Activated CD4-positive, alpha-beta T cell treated with anti-CD3 and anti-CD28 coated beads for 1 hour (primary cell): ENCODE measurements around the gene GLYR1.

Experiments used
- DNase-seq: peaks from one replicate; pipeline ENCODE4 v3.0.0-alpha.2; 2020

Gene GLYR1

GRCh38 chr16:4879049-4879448 lies 32.0 kb upstream of the GLYR1 start:
- no peak for DNase-seq

DNA sequence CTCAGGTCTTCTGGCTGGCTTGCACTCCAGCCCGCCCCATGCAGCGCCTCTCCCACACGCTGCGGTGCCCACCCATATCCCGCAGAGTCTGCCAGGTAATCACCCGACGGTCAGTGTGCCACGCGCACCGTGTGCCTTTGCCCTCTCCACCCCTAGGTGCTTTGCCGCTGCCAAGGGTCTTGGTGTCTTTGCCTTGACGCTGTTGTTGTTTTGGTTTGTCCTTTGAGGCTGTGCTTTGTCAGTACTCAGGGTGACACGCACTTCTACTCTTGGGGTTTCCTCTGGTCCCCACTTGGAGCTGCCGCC lies 30.2 kb upstream of the GLYR1 start:
- DNase-seq: no peak

DNA sequence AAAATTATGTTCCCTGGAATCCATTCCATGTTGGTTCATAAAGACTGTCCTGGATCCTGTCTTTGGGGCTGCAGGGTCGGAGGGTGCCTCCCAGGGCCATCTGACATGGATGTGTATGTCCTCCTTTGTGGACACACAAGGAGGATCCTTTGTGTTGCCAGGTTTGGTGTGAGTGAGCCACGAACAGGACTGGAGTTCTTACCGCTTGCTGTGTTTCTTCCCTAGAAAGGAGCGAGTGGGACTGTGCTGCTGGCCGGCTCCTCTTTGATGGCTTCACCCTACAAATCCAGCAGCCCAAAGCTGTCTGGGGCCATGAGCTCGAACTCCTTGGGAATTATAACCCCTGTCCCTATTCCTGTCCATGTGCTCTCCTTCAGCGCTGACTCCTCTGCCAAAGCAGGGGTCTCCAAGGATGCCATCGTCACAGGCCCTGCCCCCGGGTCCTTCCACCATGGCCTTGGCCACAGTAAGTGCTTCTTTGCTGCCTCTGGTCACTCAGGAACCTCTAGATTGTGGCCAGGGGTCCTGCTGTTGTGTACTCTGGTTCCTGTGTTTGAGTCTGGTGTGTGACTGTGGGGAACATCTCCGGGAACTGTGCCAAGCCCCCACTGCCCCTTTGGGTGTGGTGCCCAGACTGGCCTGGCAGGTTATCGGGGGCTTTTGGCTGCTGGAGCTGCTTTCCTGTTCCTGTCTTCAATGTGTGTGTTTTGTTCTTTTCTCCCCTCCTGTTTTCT lies 29.7 kb upstream of the GLYR1 start:
- DNase-seq: no peak

- DNase-seq: no peak
Measured at GRCh38 chr16:4874666-4875065, 27.6 kb upstream of the GLYR1 start.

DNA sequence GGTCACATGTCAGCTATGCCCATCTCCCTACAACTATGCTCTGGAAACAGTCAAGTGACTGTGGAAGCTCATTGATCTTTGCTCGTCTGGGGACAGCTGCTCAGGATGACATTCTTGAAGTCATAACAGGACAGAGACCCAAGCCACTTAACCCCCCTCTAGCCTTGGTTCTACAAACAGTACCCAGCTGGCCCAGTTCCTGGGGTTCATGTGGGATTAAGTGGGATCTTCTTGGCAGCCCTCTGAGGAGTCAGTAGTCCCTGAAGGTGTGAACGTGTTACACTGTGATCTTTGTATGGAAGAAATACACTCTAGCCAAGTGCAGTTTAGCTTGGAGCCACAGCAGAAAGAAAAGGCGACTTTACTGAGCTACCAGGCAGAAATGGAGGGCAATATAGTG lies 26.0 kb upstream of the GLYR1 start:
- DNase-seq: no peak

- DNase-seq: no peak
Measured at GRCh38 chr16:4871071-4871470, 24.0 kb upstream of the GLYR1 start.

DNA sequence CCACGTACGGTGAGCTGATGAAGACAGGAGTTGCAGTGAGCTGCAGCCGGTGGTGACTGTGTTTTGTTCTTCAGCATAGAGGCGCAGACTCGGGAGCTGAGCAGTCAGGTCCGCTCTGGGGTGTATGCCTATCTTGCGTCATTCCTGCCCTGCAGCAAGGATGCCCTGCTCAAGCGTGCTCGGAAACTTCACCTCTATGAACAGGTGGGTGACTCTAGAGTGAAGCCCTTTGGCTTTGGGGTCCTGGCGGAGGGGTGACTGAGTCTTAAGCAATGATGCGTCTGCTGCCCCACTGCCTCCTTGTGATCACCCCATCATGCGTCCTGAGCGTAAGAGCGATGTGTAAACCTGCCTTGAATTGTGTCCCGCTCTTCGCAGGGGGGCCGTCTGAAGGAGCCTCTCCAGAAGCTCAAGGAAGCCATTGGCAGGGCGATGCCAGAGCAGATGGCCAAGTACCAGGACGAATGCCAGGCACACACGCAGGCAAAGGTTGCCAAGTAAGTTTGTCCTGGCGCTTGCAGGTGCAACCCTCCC lies 23.1 kb upstream of the GLYR1 start:
- no peak for DNase-seq

DNA sequence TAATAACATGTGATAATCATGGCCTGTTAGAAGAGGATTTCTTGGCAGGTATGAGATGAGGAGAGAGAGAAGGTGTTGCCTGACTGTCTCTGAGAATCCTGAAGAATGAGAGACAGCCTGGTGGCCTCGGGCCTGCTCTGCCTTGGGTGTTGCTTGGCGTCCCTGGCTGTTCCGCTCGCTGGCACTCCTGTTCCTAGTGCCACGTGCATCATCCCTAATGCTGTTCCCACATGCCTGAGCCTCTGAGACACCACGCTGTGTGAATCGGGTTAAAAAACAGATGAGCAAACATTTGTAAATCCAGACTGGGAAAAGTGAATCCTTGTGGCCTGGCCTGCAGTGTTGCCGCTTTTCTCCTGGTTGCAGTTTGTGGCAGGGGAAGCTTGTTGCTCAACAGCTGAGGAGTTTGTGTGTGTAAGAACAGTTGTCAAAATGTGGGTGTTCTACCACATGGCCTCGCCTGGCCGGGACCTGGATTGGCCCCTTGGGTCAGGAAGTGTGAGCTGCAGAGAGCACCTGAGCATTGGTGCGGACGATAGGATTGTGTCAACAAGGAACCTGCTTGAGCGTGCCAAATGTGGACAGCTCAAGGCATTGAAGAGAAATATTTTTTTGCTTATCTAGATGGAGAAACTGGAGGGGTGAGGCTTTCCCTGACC lies 22.2 kb upstream of the GLYR1 start:
- DNase-seq: no peak

DNA sequence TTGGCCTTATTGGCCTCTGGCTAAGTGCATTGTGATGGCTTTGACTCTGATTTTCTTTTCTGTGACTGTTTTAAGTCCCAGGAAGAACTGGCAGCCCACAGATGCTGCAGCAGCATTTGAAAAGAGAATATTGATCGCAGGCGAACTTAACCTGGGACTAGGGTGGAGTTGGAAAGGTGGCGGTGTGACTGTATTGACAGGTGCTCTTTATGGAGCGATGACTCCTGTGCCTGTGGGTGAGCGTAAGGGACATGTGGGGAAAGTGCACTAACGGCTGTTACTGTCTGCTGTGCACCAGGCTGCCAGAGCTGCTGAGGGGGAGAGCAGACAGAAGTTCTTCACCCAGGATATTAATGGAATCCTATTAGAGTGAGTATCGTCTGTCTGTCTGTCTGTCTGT lies 21.4 kb upstream of the GLYR1 start:
- no peak for DNase-seq

DNA sequence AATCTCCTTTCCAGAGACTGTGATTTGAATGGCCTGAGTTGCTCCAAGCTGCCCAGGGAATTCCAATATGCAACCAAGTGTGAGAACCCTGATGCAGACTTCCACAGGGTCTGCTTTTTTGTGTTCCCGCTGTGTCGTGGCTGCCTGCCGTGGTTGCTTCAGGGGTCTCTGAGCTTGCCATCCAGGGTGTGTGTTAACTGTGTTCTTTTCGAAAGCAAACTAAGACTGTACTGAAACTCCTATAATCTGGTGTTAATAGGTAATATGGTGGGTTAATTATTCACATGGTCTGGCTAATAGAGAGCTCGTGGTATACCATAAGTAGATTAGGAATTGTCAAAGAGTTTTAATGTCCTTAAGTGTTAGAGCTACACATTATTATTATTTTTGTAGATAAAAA lies 20.9 kb upstream of the GLYR1 start:
- no peak for DNase-seq

GRCh38 chr16:4866586-4866985 lies 19.5 kb upstream of the GLYR1 start:
- no peak for DNase-seq

- DNase-seq: no peak
Measured at GRCh38 chr16:4865231-4865860, 18.3 kb upstream of the GLYR1 start.

GRCh38 chr16:4864728-4865127 lies 17.6 kb upstream of the GLYR1 start:
- no peak for DNase-seq

GRCh38 chr16:4862639-4863038 lies 15.6 kb upstream of the GLYR1 start:
- no peak for DNase-seq

DNA sequence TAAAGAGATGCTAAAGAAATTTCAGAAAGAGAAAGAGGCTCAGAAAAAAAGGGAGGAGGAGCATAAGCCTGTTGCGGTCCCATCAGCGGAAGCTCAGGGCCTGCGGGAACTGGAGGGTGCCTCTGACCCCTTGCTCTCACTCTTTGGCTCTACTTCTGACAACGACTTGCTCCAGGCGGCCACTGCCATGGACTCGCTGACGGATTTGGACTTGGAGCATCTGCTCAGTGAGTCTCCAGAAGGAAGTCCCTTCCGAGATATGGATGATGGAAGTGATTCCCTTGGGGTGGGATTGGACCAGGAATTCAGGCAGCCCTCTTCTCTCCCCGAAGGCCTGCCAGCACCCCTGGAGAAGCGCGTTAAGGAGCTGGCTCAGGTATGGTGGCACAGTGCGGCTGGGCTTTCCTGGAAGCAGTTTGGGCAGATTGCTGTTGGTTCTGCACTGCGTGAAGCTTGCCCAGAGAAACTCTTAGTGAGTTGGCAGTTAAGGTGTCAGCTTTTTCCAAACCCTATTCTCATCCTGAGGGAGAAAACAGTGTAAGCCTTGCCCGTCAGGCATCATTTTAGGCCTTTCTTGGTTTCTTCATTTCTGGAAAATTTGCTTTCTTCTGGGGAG lies 13.7 kb upstream of the GLYR1 start:
- DNase-seq: no peak

- DNase-seq: no peak
Measured at GRCh38 chr16:4859900-4860255, 12.8 kb upstream of the GLYR1 start.

GRCh38 chr16:4859190-4859899 lies 12.3 kb upstream of the GLYR1 start:
- no peak for DNase-seq

GRCh38 chr16:4855804-4856203 lies 8.7 kb upstream of the GLYR1 start:
- DNase-seq: no peak

- DNase-seq: no peak
Measured at GRCh38 chr16:4855371-4855770, 8.3 kb upstream of the GLYR1 start.

GRCh38 chr16:4852221-4852872 lies 5.3 kb upstream of the GLYR1 start:
- DNase-seq: no peak

GRCh38 chr16:4850211-4850610 lies 3.1 kb upstream of the GLYR1 start:
- DNase-seq: no peak

- peak; percentile 19 for DNase-seq
Measured at GRCh38 chr16:4847774-4848587, 893 bp upstream of the GLYR1 start.
